ENCODE results near the gene CDKN2D. TPM values are rescaled to one million over a fixed set of nuclear protein-coding genes. Genes with fewer than 3 reads are reported as not detected.

The CDKN2D gene
- total and polyA plus RNA-seq, 2 of the 13 experiments (the other 11 are each of a cell fraction or from before 2014, with no cell fraction given), result 5.4 to 8.6 TPM

DNA sequence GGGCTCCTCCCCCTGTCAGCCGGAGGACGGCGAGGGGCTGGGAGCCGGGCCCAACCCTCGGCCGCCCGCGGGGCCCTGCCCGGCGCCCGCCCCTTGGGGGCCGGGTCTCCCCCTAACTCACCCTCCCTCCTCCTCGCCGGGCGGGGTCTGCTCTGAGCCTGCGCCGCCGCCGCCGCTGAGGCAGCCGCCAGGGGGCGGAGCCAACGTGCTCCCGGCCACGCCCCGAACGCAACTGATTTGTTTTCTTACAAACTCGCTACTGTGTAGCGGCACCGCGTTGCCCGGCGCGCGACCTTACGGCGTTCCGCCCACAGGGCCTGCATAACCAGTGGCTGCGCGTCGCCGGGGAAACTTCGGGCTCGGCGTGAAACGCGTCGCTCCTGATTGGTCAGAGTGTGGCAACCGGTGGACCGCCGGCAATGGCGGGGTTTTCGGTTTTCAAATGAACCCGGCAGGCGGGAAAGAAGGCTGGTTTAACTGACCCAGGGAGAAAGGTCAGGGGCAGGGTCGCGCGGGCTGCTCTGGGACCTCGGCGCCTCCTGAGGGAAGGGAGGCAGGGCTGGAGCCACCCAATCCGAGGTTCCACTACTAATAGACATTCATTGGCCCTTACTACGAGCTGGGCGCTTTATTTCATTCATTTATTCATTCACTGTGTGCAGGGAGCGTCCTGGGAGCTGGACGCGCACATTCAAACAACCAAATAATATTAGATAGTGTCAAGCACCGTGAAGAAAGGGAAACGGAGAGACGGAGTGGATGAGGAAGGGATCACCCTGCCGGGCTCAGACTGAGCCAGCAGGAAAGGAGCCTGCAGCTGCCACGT lies at the start of gene CDKN2D (continued):
- peak; percentile 31; the same call in 1 of the 2 replicates for TF ChIP-seq ELF4 (CRISPR knock-in tag; IDR thresholded peaks at IDR 0.05; ENCODE audit: borderline replicate concordance)
- peak; percentile 94; the same call in 1 of the 2 replicates for TF ChIP-seq ZNF564 (CRISPR knock-in tag; IDR thresholded peaks at IDR 0.05)
- TF ChIP-seq HIVEP1 (CRISPR knock-in tag; IDR thresholded peaks at IDR 0.05), result peak; percentile 76; the same call in 1 of the 2 replicates
- TF ChIP-seq, protein P1, sequence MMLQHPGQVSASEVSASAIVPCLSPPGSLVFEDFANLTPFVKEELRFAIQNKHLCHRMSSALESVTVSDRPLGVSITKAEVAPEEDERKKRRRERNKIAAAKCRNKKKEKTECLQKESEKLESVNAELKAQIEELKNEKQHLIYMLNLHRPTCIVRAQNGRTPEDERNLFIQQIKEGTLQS (CRISPR knock-in tag; IDR thresholded peaks at IDR 0.05), result no peak
- peak; percentile 71 for TF ChIP-seq ZMYM4 (CRISPR knock-in tag; IDR thresholded peaks at IDR 0.05)
- TF ChIP-seq ZSCAN20 (CRISPR knock-in tag; IDR thresholded peaks at IDR 0.05; ENCODE audit: borderline replicate concordance), result no peak; the same call in 1 of the 2 replicates
- TF ChIP-seq, protein P2, sequence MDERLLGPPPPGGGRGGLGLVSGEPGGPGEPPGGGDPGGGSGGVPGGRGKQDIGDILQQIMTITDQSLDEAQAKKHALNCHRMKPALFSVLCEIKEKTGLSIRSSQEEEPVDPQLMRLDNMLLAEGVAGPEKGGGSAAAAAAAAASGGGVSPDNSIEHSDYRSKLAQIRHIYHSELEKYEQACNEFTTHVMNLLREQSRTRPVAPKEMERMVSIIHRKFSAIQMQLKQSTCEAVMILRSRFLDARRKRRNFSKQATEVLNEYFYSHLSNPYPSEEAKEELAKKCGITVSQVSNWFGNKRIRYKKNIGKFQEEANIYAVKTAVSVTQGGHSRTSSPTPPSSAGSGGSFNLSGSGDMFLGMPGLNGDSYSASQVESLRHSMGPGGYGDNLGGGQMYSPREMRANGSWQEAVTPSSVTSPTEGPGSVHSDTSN (CRISPR knock-in tag; IDR thresholded peaks at IDR 0.05), result no peak
- TF ChIP-seq ZFP36L1 (CRISPR knock-in tag; IDR thresholded peaks at IDR 0.05), result peak; percentile 100
- TF ChIP-seq ZNF614 (CRISPR knock-in tag; IDR thresholded peaks at IDR 0.05; ENCODE audit: borderline replicate concordance), result peak; percentile 56; the same call in 1 of the 2 replicates
- peak; percentile 69 for TF ChIP-seq MED8 (CRISPR knock-in tag; IDR thresholded peaks at IDR 0.05; ENCODE audit: insufficient replicate concordance)
- TF ChIP-seq, protein P3, sequence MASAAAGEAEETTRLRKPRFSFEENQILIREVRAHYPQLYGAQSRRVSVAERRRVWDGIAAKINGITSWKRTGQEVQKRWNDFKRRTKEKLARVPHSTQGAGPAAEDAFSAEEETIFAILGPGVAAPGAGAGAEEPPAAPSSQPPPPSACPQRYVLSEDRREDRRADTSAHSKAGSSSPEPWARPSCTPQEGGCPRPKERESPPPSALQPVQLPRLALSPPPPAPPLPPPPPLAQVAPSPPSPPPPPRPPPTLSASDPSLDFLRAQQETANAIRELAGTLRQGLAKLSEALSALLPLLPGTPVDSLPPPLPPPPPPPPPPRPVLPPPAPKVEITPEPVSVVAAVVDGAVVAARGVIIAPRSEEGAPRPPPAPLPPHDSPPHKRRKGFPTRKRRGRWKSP (CRISPR knock-in tag; IDR thresholded peaks at IDR 0.05), result peak; percentile 97
- TF ChIP-seq HNF1B (CRISPR knock-in tag; IDR thresholded peaks at IDR 0.05), result peak; percentile 71; the same call in 1 of the 2 replicates
- TF ChIP-seq ZNF180 (CRISPR knock-in tag; IDR thresholded peaks at IDR 0.05; ENCODE audit: borderline replicate concordance, low read depth), result no peak
- TF ChIP-seq NR2F1 (CRISPR knock-in tag; IDR thresholded peaks at IDR 0.05), result 0 out of 4 replicates have a peak, but pooled peaks of 1 of the 2 experiments have one; percentile 15
- TF ChIP-seq CEBPB (IDR thresholded peaks at IDR 0.05; ENCODE audit: borderline replicate concordance, low read depth, low read length), result peak; percentile 60; the same call in 1 of the 2 replicates
- TF ChIP-seq RFX5 (IDR thresholded peaks at IDR 0.05; ENCODE audit: low read depth, low read length), result peak; percentile 99
- no peak for TF ChIP-seq MAF1 (CRISPR knock-in tag; IDR thresholded peaks at IDR 0.05; ENCODE audit: borderline replicate concordance)
- no peak for TF ChIP-seq ZNF513 (CRISPR knock-in tag; conservative IDR thresholded peaks at IDR 0.05)
- no peak for TF ChIP-seq ZNF740 (CRISPR knock-in tag; IDR thresholded peaks at IDR 0.05)
- 0 out of 2 replicates have a peak, but pooled peaks have one; percentile 65 for TF ChIP-seq ZFP1 (CRISPR knock-in tag; IDR thresholded peaks at IDR 0.05)
- peak; percentile 100 for TF ChIP-seq ZNF878 (CRISPR knock-in tag; IDR thresholded peaks at IDR 0.05)

Data from HepG2 (cell line).